A549 (cell line): ENCODE results near the gene FAM89A. TPM values are rescaled to one million over a fixed set of nuclear protein-coding genes. Genes with fewer than 3 reads are reported as not detected.
A peak's percentile ranks its signal among the peaks of the same experiment; 100 is the strongest.
"Not testable (repeated sequence)": the region's sequence is repeated elsewhere in the genome, so short reads cannot be mapped to it uniquely, and the experiment has no call there.

ENCODE experiments used
- ATAC-seq, 2 experiments: fragments of 200-7000 bp in 1 of 2; fragments of >200 bp in 1 of 2; cut with Nextera tagmentation in 1 of 2; cut with Tn5 transposase in 1 of 2; 3 replicates each; pipeline versions ENCODE4 v1.8.0 to v1.9.1; 2018 to 2020; ENCODE audit warnings: mild to moderate bottlenecking in 1 of 2, moderate library complexity in 1 of 2
- CTCF ChIA-PET: fragments of 300-600 bp; sonication (Branson Sonifier 250); formaldehyde crosslinking; extraction: SDS; loops from one replicate; lab custom pipeline; 2021; ENCODE audit warnings: antibody characterized with exemption, inconsistent platforms; lab: Yijun Ruan, JAX
- POLR2A ChIA-PET: fragments of 350-600 bp; formaldehyde crosslinking; extraction: SDS; loops from one replicate; lab custom pipeline; 2021; ENCODE audit warnings: antibody characterized with exemption, inconsistent platforms; lab: Yijun Ruan, JAX
- DNase-seq, 2 experiments: peaks; one replicate each; pipeline versions ENCODE4 v3.0.0 to v3.0.0-alpha.2; 2011 to 2016; ENCODE audit warnings: low read depth in 1 of 2, low spot score in 1 of 2
- FAIRE-seq: peaks from 2 replicates; lab custom pipeline; 2011; peaks lifted over from hg19 to GRCh38; lab: Jason Lieb, UNC
- H3K27ac ChIP-seq, 2 experiments: fragments of >200 bp; sonication (Bioruptor Twin); formaldehyde crosslinking; 3 replicates each; pipeline ENCODE4 v1.5.1; 2016 to 2017
- H3K4me1 ChIP-seq: fragments of >200 bp; sonication (Bioruptor Twin); formaldehyde crosslinking; 3 replicates; pipeline ENCODE4 v1.6.1; 2016
- H3K4me2 ChIP-seq: fragments of >200 bp; sonication (Bioruptor Twin); formaldehyde crosslinking; 3 replicates; pipeline ENCODE4 v1.6.1; 2016
- H3K4me3 ChIP-seq: fragments of >200 bp; sonication (Bioruptor Twin); formaldehyde crosslinking; 3 replicates; pipeline ENCODE4 v1.5.1; 2016
- H3K9me3 ChIP-seq: fragments of >200 bp; sonication (Bioruptor Twin); formaldehyde crosslinking; 3 replicates; pipeline ENCODE4 v1.6.1; 2016
- CBX2 ChIP-seq: fragments of 200-600 bp; sonication (generic); IDR thresholded peaks from 2 replicates; pipeline ENCODE4 v1.6.1; 2016; ENCODE audit warnings: low read depth, mild to moderate bottlenecking, borderline replicate concordance
- CEBPB ChIP-seq, 2 experiments: fragments of >200 bp in 1 of 2; sonication (Bioruptor Twin) in 1 of 2; formaldehyde crosslinking in 1 of 2; IDR thresholded peaks; 2 replicates each; pipeline ENCODE4 v1.6.1; 2012 to 2016
- CTCF ChIP-seq: fragments of >200 bp; sonication (Bioruptor Twin); formaldehyde crosslinking; IDR thresholded peaks from 3 replicates; pipeline ENCODE4 v1.5.1; 2016
- E2F6 ChIP-seq: IDR thresholded peaks from 2 replicates; pipeline ENCODE4 v1.6.1; 2012; ENCODE audit warnings: low read depth, borderline replicate concordance
- EHF ChIP-seq: fragments of 250-450 bp; sonication (Bioruptor Pico); IDR thresholded peaks from 2 replicates; pipeline ENCODE4 v1.5.0; 2020; ENCODE audit warnings: mild to moderate bottlenecking
- HEYL ChIP-seq: fragments of 250-450 bp; sonication (Bioruptor Pico); IDR thresholded peaks from 2 replicates; pipeline ENCODE4 v1.8.0; 2021; ENCODE audit warnings: mild to moderate bottlenecking, moderate library complexity
- KDM1A ChIP-seq: fragments of 200-600 bp; sonication (generic); IDR thresholded peaks from 2 replicates; pipeline ENCODE4 v1.6.1; 2016; ENCODE audit warnings: low read depth, mild to moderate bottlenecking
- MAZ ChIP-seq: fragments of 150-350 bp; IDR thresholded peaks from 2 replicates; pipeline ENCODE4 v1.6.1; 2014; ENCODE audit warnings: antibody characterized with exemption, low read depth, low read length, borderline replicate concordance
- RAD21 ChIP-seq, 2 experiments: fragments of >200 bp in 1 of 2; sonication (Bioruptor Twin) in 1 of 2; formaldehyde crosslinking in 1 of 2; IDR thresholded peaks in 1 of 2; conservative IDR thresholded peaks in 1 of 2; 2 replicates in 1 of 2; 3 replicates in 1 of 2; pipeline ENCODE4 v1.6.1; 2012 to 2018; ENCODE audit warnings: inconsistent platforms in 1 of 2
- RCOR1 ChIP-seq: fragments of 150-350 bp; IDR thresholded peaks from 2 replicates; pipeline ENCODE4 v1.6.1; 2014; ENCODE audit warnings: antibody characterized with exemption, low read length, low read depth
- SMC3 ChIP-seq: fragments of >200 bp; sonication (Bioruptor Twin); formaldehyde crosslinking; IDR thresholded peaks from 3 replicates; pipeline ENCODE4 v1.6.1; 2018; ENCODE audit warnings: inconsistent platforms
- ZC3H11A ChIP-seq: fragments of 450-650 bp; IDR thresholded peaks from 2 replicates; pipeline ENCODE4 v1.6.1; 2014; ENCODE audit warnings: antibody characterized with exemption, mild to moderate bottlenecking
- ZFP36 ChIP-seq: fragments of 450-650 bp; IDR thresholded peaks from 2 replicates; pipeline ENCODE4 v1.6.1; 2014; ENCODE audit warnings: borderline replicate concordance; ENCODE audit not compliant: partially characterized antibody
- ZSCAN20 ChIP-seq: fragments of 250-450 bp; sonication (Bioruptor Pico); IDR thresholded peaks from 2 replicates; pipeline ENCODE4 v1.8.0; 2022; ENCODE audit warnings: mild to moderate bottlenecking, moderate library complexity
- WGBS: methylation state at CpG from one replicate; pipeline ENCODE4 v1.1.6; 2017; ENCODE audit errors: missing lambda C conversion rate; 5-methylcytosine and 5-hydroxymethylcytosine counted together
- polyA plus RNA-seq, 4 experiments: library from polyadenylated mRNA; depleted of rRNA in 3 of 4; stranded (reverse); fragments of >200 nt; fragmentation: RNase III in 1 of 4; extraction: RNeasy Plus Mini Kit Qiagen cat#74134 plus additional on column Dnase treatment in 1 of 4; gene quantifications; 2 replicates in 3 of 4; 3 replicates in 1 of 4; pipeline ENCODE4 v1.2.3, GENCODE V29; 2011 to 2017
- TF ChIP-seq, protein P1 (sequence below): fragments of 250-450 bp; sonication (Bioruptor Pico); IDR thresholded peaks from 2 replicates; pipeline ENCODE4 v1.5.0; 2021; ENCODE audit warnings: mild to moderate bottlenecking, moderate library complexity, borderline replicate concordance
- TF ChIP-seq, protein P2 (sequence below): fragments of 200-600 bp; sonication (generic); IDR thresholded peaks from 2 replicates; pipeline ENCODE4 v1.6.1; 2016; ENCODE audit warnings: antibody characterized with exemption, mild to moderate bottlenecking, moderate library complexity

The FAM89A gene
- polyA plus RNA-seq, 2 of the 4 experiments (the other 2 are of a cell fraction): 13.3 to 25.3 TPM

DNA sequence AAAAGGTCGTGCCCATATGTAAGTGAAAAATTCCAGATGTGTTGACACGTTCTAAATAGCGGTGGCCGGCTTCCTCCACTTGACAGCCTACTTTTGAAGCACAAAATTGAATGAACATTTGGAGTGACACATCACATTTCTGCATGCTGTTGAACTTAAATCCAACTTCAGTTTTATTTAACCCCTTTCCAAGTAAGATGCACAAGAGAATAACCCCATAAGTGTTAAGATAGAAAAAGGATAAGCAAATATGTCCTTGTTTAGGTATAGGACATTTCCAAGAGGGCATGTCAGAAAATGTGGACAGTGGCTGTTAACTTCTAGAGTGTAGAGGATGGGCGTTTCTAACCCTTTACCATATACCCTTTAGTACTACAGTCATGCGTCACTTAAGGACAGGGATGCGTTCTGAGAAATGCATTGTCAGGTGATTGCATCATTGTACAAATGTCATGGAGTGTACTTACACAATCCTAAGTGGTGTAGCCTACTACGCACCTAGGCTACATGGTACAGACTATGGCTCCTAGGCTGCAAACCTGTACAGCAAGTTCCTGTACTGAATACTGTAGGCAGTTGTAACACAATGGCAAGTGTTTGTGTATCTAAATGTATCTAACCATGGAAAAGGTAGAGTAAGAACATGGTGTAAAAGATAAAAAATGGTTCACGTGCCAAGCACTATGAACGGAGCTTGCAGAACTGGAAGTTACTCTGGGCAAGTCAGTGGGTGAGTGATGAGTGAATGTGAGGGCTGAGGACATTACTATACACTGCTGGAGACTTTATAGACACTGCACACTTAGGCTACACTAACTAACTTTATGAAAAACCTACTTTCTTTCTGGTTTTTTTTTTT lies 9.3 kb upstream of the FAM89A start:
- peak in 1 of 2 experiments; percentile 41 for DNase-seq

GRCh38 chr1:231048419-231048818 lies 8.4 kb upstream of the FAM89A start:
- H3K4me2 ChIP-seq, H3K4me3 ChIP-seq, FAIRE-seq, ATAC-seq, H3K9me3 ChIP-seq, DNase-seq, POLR2A ChIA-PET: not testable (repeated sequence)
- CTCF ChIA-PET: interaction anchor here (0.7 kb wide), 1 partner anchor 58 kb away, joined by 3 read pairs; no protein-coding TSS in a partner anchor
- 83% methylated on average over 9 of the region's 9 CpGs for WGBS
- peak overlapping the region in 1 of 2 experiments; percentile 0; a peak in 1 of 6 replicates for H3K27ac ChIP-seq
- peaks cover 21% of the 10 kb centered on the region; the same call in 2 of the 3 replicates for H3K4me1 ChIP-seq

More for the DNA sequence above, 9.3 kb upstream of the FAM89A start:
- peaks cover 7% of the 10 kb centered on the region for H3K9me3 ChIP-seq
- ChIA-PET CTCF (interaction anchor here (0.7 kb wide), 1 partner anchor 58 kb away, joined by 3 read pairs; no protein-coding TSS in a partner anchor), POLR2A (no interaction called here)
- no peak overlapping the region for H3K4me3 ChIP-seq
- WGBS: 48% methylated on average over 10 of the region's 10 CpGs
- peak overlapping the region; percentile 17 to 23; a peak in 3 of 6 replicates for H3K27ac ChIP-seq
- FAIRE-seq (no peak), ATAC-seq (peak; percentile 45 to 61; a peak in 5 of 6 replicates)
- H3K4me1 ChIP-seq: peaks cover 28% of the 10 kb centered on the region; the same call in 2 of the 3 replicates
- peak overlapping the region; percentile 6; the same call in 1 of the 3 replicates for H3K4me2 ChIP-seq
- TF ChIP-seq CEBPB (IDR thresholded peaks at IDR 0.05) (peak in 1 of 2 experiments; percentile 44; a peak in 2 of 4 replicates), E2F6 (no peak), SMC3 (no peak)

DNA sequence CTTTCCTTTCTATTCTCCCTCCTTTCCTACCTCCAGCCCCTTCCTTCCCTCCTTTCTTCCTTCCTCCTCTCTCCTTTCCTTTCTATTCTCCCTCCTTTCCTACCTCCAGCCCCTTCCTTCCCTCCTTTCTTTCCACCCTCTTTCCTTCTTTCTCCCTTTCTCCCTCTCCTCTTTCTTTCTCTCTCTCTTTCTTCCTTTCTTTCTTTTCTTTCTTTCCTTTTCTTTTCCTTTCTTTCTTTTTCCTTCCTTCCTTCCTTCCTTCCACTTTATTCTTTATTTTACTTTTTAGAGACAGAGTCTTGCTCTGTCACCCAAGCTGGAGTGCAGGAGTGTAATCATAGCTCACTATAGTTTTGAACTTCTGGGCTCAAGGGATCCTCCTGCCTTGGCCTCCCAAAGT lies 7.5 kb upstream of the FAM89A start:
- FAIRE-seq: not testable (repeated sequence)

GRCh38 chr1:231046730-231047395 lies 6.8 kb upstream of the FAM89A start:
- ChIA-PET POLR2A (no interaction called here), CTCF (interaction anchor here (1.0 kb wide), 1 partner anchor 19 kb away, joined by 4 read pairs; no protein-coding TSS in a partner anchor)
- Histone ChIP-seq H3K4me2 (no peak overlapping the region), H3K4me1 (peaks cover 16% of the 10 kb centered on the region; the same call in 2 of the 3 replicates), H3K27ac (no peak overlapping the region), H3K9me3 (peaks cover 7% of the 10 kb centered on the region), H3K4me3 (no peak overlapping the region)
- ATAC-seq: no peak
- FAIRE-seq: no peak
- WGBS: 11% methylated on average over 2 of the region's 2 CpGs
- TF ChIP-seq CBX2 (no peak), ZFP36 (no peak), EHF (no peak), ZC3H11A (no peak), KDM1A (no peak), RAD21 (conservative IDR thresholded peaks at IDR 0.05 in 1 of 2, IDR thresholded peaks at IDR 0.05 in 1 of 2) (no peak), ZSCAN20 (CRISPR knock-in tag) (no peak), CTCF (no peak), HEYL (CRISPR knock-in tag) (no peak), RCOR1 (no peak), MAZ (no peak)
- TF ChIP-seq, protein P1, sequence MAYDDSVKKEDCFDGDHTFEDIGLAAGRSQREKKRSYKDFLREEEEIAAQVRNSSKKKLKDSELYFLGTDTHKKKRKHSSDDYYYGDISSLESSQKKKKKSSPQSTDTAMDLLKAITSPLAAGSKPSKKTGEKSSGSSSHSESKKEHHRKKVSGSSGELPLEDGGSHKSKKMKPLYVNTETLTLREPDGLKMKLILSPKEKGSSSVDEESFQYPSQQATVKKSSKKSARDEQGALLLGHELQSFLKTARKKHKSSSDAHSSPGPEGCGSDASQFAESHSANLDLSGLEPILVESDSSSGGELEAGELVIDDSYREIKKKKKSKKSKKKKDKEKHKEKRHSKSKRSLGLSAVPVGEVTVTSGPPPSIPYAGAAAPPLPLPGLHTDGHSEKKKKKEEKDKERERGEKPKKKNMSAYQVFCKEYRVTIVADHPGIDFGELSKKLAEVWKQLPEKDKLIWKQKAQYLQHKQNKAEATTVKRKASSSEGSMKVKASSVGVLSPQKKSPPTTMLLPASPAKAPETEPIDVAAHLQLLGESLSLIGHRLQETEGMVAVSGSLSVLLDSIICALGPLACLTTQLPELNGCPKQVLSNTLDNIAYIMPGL: no peak
- TF ChIP-seq, protein P2, sequence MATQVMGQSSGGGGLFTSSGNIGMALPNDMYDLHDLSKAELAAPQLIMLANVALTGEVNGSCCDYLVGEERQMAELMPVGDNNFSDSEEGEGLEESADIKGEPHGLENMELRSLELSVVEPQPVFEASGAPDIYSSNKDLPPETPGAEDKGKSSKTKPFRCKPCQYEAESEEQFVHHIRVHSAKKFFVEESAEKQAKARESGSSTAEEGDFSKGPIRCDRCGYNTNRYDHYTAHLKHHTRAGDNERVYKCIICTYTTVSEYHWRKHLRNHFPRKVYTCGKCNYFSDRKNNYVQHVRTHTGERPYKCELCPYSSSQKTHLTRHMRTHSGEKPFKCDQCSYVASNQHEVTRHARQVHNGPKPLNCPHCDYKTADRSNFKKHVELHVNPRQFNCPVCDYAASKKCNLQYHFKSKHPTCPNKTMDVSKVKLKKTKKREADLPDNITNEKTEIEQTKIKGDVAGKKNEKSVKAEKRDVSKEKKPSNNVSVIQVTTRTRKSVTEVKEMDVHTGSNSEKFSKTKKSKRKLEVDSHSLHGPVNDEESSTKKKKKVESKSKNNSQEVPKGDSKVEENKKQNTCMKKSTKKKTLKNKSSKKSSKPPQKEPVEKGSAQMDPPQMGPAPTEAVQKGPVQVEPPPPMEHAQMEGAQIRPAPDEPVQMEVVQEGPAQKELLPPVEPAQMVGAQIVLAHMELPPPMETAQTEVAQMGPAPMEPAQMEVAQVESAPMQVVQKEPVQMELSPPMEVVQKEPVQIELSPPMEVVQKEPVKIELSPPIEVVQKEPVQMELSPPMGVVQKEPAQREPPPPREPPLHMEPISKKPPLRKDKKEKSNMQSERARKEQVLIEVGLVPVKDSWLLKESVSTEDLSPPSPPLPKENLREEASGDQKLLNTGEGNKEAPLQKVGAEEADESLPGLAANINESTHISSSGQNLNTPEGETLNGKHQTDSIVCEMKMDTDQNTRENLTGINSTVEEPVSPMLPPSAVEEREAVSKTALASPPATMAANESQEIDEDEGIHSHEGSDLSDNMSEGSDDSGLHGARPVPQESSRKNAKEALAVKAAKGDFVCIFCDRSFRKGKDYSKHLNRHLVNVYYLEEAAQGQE: no peak
- DNase-seq: no peak

More for the DNA sequence above, 7.5 kb upstream of the FAM89A start:
- H3K9me3 ChIP-seq, ATAC-seq, H3K27ac ChIP-seq, H3K4me2 ChIP-seq, POLR2A ChIA-PET, DNase-seq, H3K4me3 ChIP-seq: not testable (repeated sequence)
- H3K4me1 ChIP-seq: peaks cover 16% of the 10 kb centered on the region; the same call in 2 of the 3 replicates
- CTCF ChIA-PET: interaction anchor here (1.0 kb wide), 1 partner anchor 19 kb away, joined by 4 read pairs; no protein-coding TSS in a partner anchor
